DOHH2 (cell line): ENCODE data around the gene PAPSS2.

Experiments used
- CTCF ChIP-seq: fragments of 200-600 bp; sonication (generic); IDR thresholded peaks from one replicate; pipeline ENCODE4 v1.5.1; 2014; ENCODE audit warnings: antibody characterized with exemption, mild to moderate bottlenecking, low read depth, low read length; ENCODE audit not compliant: poor library complexity, severe bottlenecking
- EZH2phosphoT487 ChIP-seq: fragments of 200-600 bp; sonication (generic); IDR thresholded peaks from 2 replicates; pipeline ENCODE4 v1.6.1; 2017; ENCODE audit warnings: borderline replicate concordance, mild to moderate bottlenecking, antibody characterized with exemption, low read length, moderate library complexity, mixed read lengths

DNA sequence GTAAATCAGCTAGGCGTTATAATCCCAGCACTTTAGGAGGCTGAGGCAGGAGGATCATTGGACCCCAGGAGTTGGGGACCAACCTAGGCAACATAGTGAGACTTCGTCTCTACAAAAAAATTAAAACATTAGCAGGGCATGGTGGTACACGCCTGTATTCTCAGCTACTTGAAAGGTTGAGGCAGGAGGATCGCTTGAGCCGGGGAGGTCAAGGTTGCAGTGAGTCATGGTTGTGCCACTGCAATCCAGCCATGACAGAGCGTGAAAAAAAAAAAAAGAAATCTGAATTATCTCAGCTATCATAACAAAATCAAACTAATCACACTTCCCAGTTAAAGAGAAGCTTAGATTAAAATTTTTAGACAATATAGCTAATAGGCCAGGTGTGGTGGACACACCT lies 123.0 kb downstream of the PAPSS2 start:
- TF ChIP-seq EZH2phosphoT487 = no peak
- TF ChIP-seq CTCF = no peak
